SIG-M5 treated with dmso at 0.1 percent for 504 hours (cell line): ENCODE measurements around the gene COX4I1.
"Not testable (repeated sequence)": the region's sequence is repeated elsewhere in the genome, so short reads cannot be mapped to it uniquely, and the experiment has no call there.

Experiments
- DNase-seq: peaks from one replicate; lab custom pipeline; 2025; ENCODE audit not compliant: unreplicated experiment; lab: John Stamatoyannopoulos, UW

The COX4I1 gene

GRCh38 chr16:85823328-85823920 is 23.9 kb downstream of the COX4I1 start:
- no peak for DNase-seq

- DNase-seq, result no peak
Measured at GRCh38 chr16:85824161-85825135, 25.0 kb downstream of the COX4I1 start.

GRCh38 chr16:85825326-85825725 is 25.8 kb downstream of the COX4I1 start:
- DNase-seq, result no peak

- DNase-seq, result no peak
Measured at GRCh38 chr16:85826686-85827247, 27.3 kb downstream of the COX4I1 start.

- DNase-seq, result no peak
Measured at GRCh38 chr16:85828166-85828565, 28.7 kb downstream of the COX4I1 start.

GRCh38 chr16:85829171-85829719 is 29.8 kb downstream of the COX4I1 start:
- DNase-seq, result no peak

GRCh38 chr16:85829751-85830445 is 30.4 kb downstream of the COX4I1 start:
- DNase-seq, result peak; percentile 91

GRCh38 chr16:85830821-85831220 is 31.3 kb downstream of the COX4I1 start:
- DNase-seq, result no peak

- no peak for DNase-seq
Measured at GRCh38 chr16:85832570-85833218, 33.2 kb downstream of the COX4I1 start.

- DNase-seq, result no peak
Measured at GRCh38 chr16:85833219-85833920, 33.9 kb downstream of the COX4I1 start.

- DNase-seq, result no peak
Measured at GRCh38 chr16:85834741-85835140, 35.2 kb downstream of the COX4I1 start.

- no peak for DNase-seq
Measured at GRCh38 chr16:85835227-85835751, 35.8 kb downstream of the COX4I1 start.

- no peak for DNase-seq
Measured at GRCh38 chr16:85835956-85836705, 36.6 kb downstream of the COX4I1 start.

GRCh38 chr16:85836706-85837582 is 37.4 kb downstream of the COX4I1 start:
- peak; percentile 32 for DNase-seq

GRCh38 chr16:85837654-85838053 is 38.2 kb downstream of the COX4I1 start:
- DNase-seq, result not testable (repeated sequence)

- DNase-seq, result peak; percentile 84
Measured at GRCh38 chr16:85838381-85838780, 38.9 kb downstream of the COX4I1 start.

GRCh38 chr16:85838876-85839585 is 39.5 kb downstream of the COX4I1 start:
- no peak for DNase-seq
